HL-60 (cell line): Measurements from ENCODE around the gene HMCES.
A peak's percentile ranks its signal among the peaks of the same experiment; 100 is the strongest.

Experiments
- DNase-seq, 2 experiments: peaks; one replicate each; pipeline ENCODE4 v3.0.0-alpha.2; 2010 to 2020; ENCODE audit warnings: low read depth in 1 of 2, low spot score in 1 of 2
- H3K27ac ChIP-seq: fragments of 250-450 bp; sonication (Bioruptor Pico); replicated peaks from 2 replicates; pipeline ENCODE4 v1.5.1; 2020; ENCODE audit warnings: mild to moderate bottlenecking, moderate library complexity
- H3K27me3 ChIP-seq: fragments of 250-450 bp; sonication (Bioruptor Pico); 2 replicates; pipeline ENCODE4 v1.5.1; 2021; ENCODE audit warnings: mild to moderate bottlenecking, moderate library complexity; ENCODE audit not compliant: insufficient read depth, poor library complexity, severe bottlenecking
- H3K4me3 ChIP-seq: replicated peaks from 2 replicates; pipeline ENCODE4 v1.5.1; 2011; ENCODE audit warnings: mild to moderate bottlenecking, control low read depth, low read length; ENCODE audit not compliant: insufficient read depth
- GABPA ChIP-seq: IDR thresholded peaks from 2 replicates; pipeline ENCODE4 v1.6.1; 2012; ENCODE audit warnings: low read depth
- POLR2AphosphoS5 ChIP-seq: IDR thresholded peaks from 2 replicates; pipeline ENCODE4 v1.6.1; 2012; ENCODE audit warnings: low read depth
- SPI1 ChIP-seq: IDR thresholded peaks from 2 replicates; pipeline ENCODE4 v1.6.1; 2012; ENCODE audit warnings: low read depth, mild to moderate bottlenecking, borderline replicate concordance
- TF ChIP-seq, protein P1 (sequence below): IDR thresholded peaks from one replicate; pipeline ENCODE4 v1.5.1; 2011; ENCODE audit warnings: low read length, control low read depth, inconsistent platforms; ENCODE audit not compliant: insufficient read depth
- TF ChIP-seq, protein P2 (sequence below): IDR thresholded peaks from 2 replicates; pipeline ENCODE4 v1.6.1; 2012; ENCODE audit warnings: low read depth; ENCODE audit not compliant: insufficient replicate concordance

The HMCES gene

DNA sequence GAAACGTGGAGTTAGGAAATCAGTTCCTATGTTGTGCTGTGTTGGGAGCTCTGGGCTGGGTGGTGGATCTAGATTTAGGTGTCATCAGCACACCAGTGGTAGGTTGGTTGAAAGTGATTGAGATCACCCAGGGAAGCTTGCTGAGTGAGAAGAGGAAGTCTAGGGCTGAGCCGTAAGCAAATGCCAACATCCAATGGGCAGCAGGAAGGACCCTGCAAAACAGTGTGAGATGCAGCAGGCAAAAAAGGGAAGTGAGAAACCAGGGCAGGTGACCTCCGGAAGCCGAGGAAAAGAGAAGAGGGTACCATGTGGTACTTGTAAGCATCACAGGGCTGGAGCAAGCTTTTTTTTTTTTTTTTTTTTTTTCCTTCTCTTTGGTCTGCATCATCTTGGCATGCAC, 45.1 kb upstream of the HMCES start:
- Histone ChIP-seq H3K4me3 (no peak overlapping the region), H3K27me3 (no peaks in the 10 kb centered on the region), H3K27ac (peak overlapping the region; percentile 67)
- TF ChIP-seq POLR2AphosphoS5 (peak; percentile 45; the same call in 1 of the 2 replicates), SPI1 (peak; percentile 100)
- TF ChIP-seq, protein P1, sequence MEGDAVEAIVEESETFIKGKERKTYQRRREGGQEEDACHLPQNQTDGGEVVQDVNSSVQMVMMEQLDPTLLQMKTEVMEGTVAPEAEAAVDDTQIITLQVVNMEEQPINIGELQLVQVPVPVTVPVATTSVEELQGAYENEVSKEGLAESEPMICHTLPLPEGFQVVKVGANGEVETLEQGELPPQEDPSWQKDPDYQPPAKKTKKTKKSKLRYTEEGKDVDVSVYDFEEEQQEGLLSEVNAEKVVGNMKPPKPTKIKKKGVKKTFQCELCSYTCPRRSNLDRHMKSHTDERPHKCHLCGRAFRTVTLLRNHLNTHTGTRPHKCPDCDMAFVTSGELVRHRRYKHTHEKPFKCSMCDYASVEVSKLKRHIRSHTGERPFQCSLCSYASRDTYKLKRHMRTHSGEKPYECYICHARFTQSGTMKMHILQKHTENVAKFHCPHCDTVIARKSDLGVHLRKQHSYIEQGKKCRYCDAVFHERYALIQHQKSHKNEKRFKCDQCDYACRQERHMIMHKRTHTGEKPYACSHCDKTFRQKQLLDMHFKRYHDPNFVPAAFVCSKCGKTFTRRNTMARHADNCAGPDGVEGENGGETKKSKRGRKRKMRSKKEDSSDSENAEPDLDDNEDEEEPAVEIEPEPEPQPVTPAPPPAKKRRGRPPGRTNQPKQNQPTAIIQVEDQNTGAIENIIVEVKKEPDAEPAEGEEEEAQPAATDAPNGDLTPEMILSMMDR: no peak
- peak; percentile 97 to 98 for DNase-seq

DNA sequence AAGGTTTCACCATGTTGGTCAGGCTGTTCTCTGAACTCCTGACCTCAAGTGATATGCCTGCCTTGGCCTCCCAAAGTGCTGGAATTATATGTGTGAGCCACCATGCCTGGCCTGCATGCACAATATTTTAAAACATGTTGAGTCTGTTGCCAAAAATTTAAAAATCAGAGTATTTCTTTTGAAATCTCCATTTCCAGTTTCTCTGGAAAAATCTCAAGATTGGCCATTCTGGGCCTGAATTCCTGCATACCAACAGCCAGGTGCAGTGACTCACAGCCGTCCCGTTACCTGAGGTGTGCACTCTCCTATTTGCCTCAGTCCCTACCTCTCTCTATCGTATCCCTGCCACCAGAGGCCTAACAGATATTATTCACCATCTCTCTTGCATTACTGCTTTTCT, 44.2 kb upstream of the HMCES start:
- TF ChIP-seq, protein P2, sequence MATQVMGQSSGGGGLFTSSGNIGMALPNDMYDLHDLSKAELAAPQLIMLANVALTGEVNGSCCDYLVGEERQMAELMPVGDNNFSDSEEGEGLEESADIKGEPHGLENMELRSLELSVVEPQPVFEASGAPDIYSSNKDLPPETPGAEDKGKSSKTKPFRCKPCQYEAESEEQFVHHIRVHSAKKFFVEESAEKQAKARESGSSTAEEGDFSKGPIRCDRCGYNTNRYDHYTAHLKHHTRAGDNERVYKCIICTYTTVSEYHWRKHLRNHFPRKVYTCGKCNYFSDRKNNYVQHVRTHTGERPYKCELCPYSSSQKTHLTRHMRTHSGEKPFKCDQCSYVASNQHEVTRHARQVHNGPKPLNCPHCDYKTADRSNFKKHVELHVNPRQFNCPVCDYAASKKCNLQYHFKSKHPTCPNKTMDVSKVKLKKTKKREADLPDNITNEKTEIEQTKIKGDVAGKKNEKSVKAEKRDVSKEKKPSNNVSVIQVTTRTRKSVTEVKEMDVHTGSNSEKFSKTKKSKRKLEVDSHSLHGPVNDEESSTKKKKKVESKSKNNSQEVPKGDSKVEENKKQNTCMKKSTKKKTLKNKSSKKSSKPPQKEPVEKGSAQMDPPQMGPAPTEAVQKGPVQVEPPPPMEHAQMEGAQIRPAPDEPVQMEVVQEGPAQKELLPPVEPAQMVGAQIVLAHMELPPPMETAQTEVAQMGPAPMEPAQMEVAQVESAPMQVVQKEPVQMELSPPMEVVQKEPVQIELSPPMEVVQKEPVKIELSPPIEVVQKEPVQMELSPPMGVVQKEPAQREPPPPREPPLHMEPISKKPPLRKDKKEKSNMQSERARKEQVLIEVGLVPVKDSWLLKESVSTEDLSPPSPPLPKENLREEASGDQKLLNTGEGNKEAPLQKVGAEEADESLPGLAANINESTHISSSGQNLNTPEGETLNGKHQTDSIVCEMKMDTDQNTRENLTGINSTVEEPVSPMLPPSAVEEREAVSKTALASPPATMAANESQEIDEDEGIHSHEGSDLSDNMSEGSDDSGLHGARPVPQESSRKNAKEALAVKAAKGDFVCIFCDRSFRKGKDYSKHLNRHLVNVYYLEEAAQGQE: no peak
- TF ChIP-seq POLR2AphosphoS5 (no peak), SPI1 (no peak), GABPA (no peak)
- TF ChIP-seq, protein P1: no peak
- H3K27me3 ChIP-seq: no peaks in the 10 kb centered on the region
- DNase-seq: no peak
- H3K4me3 ChIP-seq: no peak overlapping the region
- peak overlapping the region; percentile 52 for H3K27ac ChIP-seq

DNA sequence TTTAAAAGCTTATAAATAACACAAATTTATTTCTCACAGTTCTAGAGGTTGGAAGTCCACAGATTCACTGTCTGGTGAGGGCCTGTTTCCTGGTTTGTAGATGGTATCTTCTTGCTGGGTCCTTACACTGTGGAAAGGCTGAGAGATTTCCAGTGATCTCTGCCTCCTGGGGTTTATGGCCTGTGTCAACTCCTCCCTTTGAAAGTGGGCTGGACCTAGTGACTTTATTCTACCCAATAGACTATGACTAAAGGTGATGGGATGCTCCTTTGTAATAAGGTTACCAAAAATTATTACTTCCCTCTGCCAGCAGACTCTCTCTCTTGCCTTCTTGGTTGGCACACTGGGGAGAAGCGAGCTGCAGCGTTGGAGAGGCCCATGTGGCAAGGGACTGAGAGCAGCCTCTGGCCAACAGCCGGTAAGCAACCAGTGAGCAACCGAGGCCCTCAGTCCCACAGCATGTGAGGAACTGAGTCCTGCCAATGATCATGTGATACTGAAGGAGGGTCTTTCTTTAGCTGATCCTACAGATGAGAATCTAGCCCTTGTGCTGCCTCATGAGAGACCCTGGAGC, 43.2 kb upstream of the HMCES start:
- TF ChIP-seq GABPA: no peak
- TF ChIP-seq POLR2AphosphoS5: no peak
- TF ChIP-seq, protein P1: no peak
- TF ChIP-seq, protein P2: no peak
- no peak for TF ChIP-seq SPI1
- Histone ChIP-seq H3K27me3 (no peaks in the 10 kb centered on the region), H3K4me3 (no peak overlapping the region), H3K27ac (no peak overlapping the region)
- DNase-seq: no peak
